NB4 (cell line): ENCODE measurements around the gene PLEKHA5.
"Not testable (repeated sequence)": the region's sequence is repeated elsewhere in the genome, so short reads cannot be mapped to it uniquely, and the experiment has no call there.

ENCODE experiments used
- DNase-seq: peaks from one replicate; pipeline ENCODE4 v3.0.0; 2010; ENCODE audit warnings: low read depth
- H3K4me3 ChIP-seq: one replicate; pipeline ENCODE4 v1.5.1; 2011; ENCODE audit warnings: mild to moderate bottlenecking, low read depth, low read length, moderate library complexity
- CTCF ChIP-seq: IDR thresholded peaks from one replicate; pipeline ENCODE4 v1.5.1; 2012; ENCODE audit warnings: low read depth, low read length
- MAX ChIP-seq: IDR thresholded peaks from 2 replicates; pipeline ENCODE4 v1.6.1; 2011; ENCODE audit warnings: low read depth, low read length
- MYC ChIP-seq: IDR thresholded peaks from 2 replicates; pipeline ENCODE4 v1.6.1; 2011; ENCODE audit warnings: low read depth, low read length
- POLR2A ChIP-seq: IDR thresholded peaks from 2 replicates; pipeline ENCODE4 v1.6.1; 2011; ENCODE audit warnings: mild to moderate bottlenecking; ENCODE audit not compliant: insufficient read length; ENCODE audit errors: extremely low read depth

Gene PLEKHA5

GRCh38 chr12:19398376-19399363 lies 269.1 kb downstream of the PLEKHA5 start:
- TF ChIP-seq MAX (no peak), POLR2A (no peak), MYC (no peak), CTCF (no peak)
- H3K4me3 ChIP-seq: no peak overlapping the region
- DNase-seq: no peak

- not testable (repeated sequence) for H3K4me3 ChIP-seq, DNase-seq
Observed at GRCh38 chr12:19400649-19401285, 271.2 kb downstream of the PLEKHA5 start.

GRCh38 chr12:19402211-19402610 lies 272.7 kb downstream of the PLEKHA5 start:
- TF ChIP-seq MAX: no peak
- no peak for TF ChIP-seq CTCF
- TF ChIP-seq POLR2A: no peak
- no peak for TF ChIP-seq MYC
- no peak for DNase-seq
- H3K4me3 ChIP-seq: no peak overlapping the region

GRCh38 chr12:19402743-19403431 lies 273.4 kb downstream of the PLEKHA5 start:
- TF ChIP-seq CTCF: no peak
- TF ChIP-seq MAX: no peak
- TF ChIP-seq MYC: no peak
- TF ChIP-seq POLR2A: no peak
- no peak for DNase-seq
- H3K4me3 ChIP-seq: no peak overlapping the region

- TF ChIP-seq CTCF (no peak), POLR2A (no peak), MAX (no peak), MYC (no peak)
- H3K4me3 ChIP-seq: no peak overlapping the region
- DNase-seq: no peak
Observed at GRCh38 chr12:19404242-19404880, 274.8 kb downstream of the PLEKHA5 start.
